Stimulated activated CD8-positive, alpha-beta memory T cell treated with anti-CD3 and anti-CD28 coated beads, Interleukin-15, amount 100 ng/mL, for 1 hour (primary cell): Measurements from ENCODE around the gene MTG2.

Experiments used
- DNase-seq: peaks from one replicate; pipeline ENCODE4 v3.0.0-alpha.2; 2020; ENCODE audit warnings: low read depth

Gene MTG2

GRCh38 chr20:62162765-62163484 lies 19.9 kb upstream of the MTG2 start:
- no peak for DNase-seq

DNA sequence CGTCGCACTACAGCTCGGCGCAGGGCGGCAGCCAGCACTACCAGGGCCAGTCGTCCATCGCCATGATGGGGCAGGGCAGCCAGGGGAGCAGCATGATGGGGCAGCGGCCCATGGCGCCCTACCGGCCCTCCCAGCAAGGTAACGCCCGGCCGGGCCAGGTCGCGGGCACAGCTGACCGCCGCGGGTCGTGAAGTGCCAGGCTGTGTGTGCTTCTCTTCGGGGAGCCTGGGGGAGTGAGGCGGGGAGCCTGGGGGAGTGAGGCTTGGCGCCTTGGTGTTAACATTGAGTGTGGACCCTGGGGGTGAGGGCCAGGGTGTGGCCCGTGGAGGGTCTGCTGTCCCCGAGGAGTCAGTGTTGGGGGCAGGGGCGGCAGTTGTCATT lies 19.4 kb upstream of the MTG2 start:
- DNase-seq, result no peak

GRCh38 chr20:62163986-62164762 lies 18.7 kb upstream of the MTG2 start:
- DNase-seq, result no peak

DNA sequence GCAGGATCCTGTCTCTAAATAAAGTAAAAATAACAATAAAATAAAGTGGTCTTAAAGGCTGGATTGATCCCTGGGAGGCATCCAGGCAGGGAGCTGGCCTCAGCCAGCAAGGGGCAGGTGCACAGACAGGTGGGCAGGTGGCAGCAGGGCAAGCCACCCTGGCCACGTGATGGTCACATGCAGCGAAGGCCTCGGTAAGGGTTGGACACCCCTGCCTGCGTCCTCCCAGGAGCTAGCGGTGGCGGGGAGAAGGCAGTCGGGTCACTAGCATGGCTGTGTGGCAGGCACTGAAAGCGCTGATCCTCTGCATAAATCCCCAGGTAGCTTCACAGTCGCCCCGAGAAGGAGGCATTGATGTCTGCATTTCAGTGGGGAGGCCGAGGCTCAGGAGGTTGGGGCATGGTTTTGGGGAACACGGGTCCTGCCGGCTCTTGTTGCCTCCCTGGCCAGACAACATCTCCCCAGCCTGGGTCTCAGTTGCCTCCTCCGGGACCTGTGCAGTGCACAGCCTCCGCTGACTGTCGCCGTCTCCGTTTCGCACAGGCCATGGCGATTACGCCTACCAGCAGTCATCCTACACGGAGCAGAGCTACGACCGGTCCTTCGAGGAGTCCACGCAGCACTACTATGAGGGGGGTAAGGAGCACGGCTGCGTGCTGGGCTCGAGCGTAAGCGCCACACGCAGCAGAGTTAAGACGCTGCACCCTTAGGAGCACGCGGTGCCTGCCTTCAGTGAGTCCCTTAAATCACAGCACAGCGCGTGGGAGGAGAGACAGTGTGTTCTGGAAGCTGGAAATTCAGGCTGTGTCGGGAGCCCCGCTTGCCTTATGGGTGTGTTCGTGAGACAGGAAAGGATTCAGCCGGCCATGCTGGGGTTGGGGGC lies 17.7 kb upstream of the MTG2 start:
- DNase-seq, result no peak

DNA sequence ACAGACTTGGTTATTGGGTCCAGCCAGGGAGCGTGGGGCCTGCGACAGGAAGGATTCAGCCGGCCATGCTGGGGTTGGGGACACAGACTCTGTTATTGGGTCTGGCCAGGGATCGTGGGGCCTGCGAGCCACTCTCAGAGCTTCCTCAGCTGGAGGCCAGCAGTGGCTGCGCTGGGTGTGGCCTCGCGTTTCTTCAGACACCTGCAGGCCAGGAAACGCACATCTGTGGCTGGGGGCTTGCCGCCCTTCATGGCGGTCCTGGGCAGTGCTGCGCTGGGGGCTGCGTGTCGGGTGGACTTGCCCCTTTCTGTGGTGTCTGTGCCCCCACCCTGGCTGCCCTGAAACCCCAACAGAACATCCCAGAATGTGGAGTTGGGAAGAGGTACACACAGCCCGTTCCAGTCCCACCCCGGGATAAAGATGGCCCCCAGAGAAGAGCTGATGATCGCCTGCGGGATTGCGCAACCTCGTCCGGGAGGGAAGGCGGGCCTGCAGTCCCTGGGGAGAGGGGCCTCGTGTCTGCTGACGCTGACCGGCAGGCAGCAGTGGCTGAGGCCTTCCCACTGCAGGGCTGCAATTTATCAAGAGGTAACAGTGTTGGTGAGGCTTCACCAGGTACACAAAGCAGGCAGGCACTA lies 16.9 kb upstream of the MTG2 start:
- no peak for DNase-seq

GRCh38 chr20:62167474-62167873 lies 15.4 kb upstream of the MTG2 start:
- DNase-seq, result no peak

GRCh38 chr20:62168061-62168460 lies 14.8 kb upstream of the MTG2 start:
- DNase-seq, result no peak

DNA sequence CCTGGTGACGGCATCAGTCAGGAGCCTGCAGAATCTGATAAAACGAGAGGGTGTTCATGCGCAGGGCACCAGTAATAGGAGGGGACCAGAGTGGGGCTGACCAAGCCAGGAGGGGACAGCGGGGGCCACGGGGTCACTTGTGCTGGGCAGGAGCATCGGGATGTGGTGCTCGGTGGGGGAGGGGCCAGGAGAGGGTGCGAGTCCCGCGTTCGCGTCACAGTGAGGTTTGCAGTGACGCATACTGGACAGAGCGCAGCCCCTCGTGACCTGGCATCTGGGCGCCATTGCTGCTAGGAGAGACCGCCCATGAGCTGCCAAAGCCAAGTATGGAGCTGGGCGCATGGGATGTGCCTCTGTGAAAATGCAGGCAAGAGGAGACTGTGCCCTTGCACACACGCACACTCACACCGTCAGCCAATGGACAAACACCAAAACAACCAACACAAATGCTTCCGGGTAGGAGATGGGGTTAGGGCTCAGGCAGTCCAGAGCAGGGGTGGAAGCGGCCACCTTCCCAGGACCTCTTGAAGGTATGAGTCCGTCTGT lies 13.9 kb upstream of the MTG2 start:
- no peak for DNase-seq

DNA sequence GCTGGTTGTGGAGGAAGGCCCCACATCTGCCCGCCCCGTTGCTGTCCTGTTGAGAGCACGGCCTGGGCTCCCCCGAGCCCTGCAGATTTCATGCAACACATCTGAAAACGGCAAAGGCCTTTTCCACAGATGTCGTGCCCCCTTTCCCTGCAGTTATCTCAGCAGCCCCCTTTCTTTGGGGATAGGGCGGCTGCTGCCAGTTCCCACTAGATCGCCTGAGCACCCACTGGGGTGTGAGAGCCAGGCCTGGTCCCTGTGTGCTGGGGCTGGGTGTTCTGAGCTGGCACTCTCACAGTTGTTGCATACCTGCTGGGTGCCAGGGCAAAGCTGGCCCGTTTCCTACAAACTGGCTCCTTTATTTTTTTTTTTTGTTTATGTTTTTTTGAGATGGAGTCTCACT lies 12.3 kb upstream of the MTG2 start:
- no peak for DNase-seq

DNA sequence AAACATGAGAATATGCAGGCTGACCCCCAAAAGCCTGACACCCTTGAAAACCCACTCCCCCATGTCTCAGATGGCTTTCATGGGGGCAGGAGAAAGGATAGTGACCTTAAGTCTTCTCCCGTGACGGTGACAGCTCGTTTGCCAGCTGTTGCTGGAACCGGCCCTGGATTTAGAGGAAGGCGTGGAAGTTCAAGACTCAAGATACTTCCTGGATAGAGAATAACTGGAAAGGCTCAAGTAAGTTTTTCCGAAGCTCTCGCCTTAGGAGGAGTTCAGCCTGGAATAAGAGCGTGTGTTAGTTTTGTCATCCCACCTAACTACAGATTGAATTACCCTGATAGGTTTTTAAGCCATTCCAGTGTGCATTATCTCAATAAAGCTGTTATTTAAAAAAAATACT lies 11.6 kb upstream of the MTG2 start:
- no peak for DNase-seq

GRCh38 chr20:62172666-62173065 lies 10.2 kb upstream of the MTG2 start:
- no peak for DNase-seq

GRCh38 chr20:62174021-62174804 lies 8.6 kb upstream of the MTG2 start:
- DNase-seq, result no peak

DNA sequence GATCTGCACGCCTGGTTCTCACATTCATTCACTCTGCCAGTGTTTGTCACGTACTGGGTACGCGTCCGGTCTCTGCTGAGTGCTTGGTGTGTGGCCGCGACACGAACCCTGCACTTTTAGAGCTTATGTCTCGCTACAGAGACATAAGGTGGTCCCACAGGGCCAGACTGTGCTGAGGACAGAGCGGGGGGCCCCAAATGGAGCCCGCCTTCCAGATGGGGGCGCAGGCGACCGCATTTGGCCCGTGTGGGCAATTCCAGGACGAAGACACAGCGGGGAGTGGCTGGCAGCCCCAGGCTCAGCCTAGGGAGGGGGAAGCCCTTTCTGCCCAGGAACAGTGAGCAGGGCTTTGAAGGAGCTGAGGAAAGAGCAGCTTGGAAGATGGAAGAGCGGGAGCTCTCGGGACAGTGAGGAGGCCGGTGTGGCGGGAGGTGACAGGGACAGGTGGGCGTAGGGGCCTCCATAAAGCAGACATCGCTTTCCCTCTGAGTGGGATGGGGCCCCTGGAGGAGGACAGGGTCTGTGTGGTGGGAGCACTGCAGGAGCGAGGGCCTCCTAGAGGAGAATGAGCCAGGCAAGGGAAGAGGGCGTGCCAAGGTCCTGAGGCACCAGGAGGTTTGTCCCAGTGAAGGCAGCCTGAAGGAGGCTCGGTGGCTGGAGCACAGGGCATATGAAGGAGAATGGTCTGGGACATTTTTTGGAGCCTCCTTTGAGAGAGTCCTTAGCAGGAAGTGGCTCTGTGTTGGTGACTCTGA lies 7.8 kb upstream of the MTG2 start:
- DNase-seq, result no peak

GRCh38 chr20:62175711-62176110 lies 7.1 kb upstream of the MTG2 start:
- DNase-seq, result no peak

DNA sequence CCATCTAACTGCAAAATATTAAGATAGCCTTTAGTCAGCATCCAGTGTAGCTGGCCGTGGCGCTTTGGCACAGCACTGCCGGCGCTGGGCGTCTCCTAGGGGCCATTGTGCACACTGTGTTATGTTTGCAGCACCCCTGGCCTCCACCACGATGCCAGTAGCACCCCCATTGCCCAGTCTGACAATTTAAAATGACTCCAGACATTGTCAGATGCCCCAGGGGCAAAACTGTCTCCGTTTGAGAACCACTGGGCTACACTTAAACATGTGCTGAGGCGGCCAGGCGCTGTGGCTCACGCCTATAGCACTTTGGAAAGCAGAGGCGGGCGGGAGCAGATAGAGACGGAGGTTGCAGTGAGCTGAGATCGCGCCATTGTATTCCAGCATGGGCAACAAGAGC lies 6.0 kb upstream of the MTG2 start:
- DNase-seq, result no peak

GRCh38 chr20:62177307-62177706 lies 5.5 kb upstream of the MTG2 start:
- DNase-seq, result no peak

DNA sequence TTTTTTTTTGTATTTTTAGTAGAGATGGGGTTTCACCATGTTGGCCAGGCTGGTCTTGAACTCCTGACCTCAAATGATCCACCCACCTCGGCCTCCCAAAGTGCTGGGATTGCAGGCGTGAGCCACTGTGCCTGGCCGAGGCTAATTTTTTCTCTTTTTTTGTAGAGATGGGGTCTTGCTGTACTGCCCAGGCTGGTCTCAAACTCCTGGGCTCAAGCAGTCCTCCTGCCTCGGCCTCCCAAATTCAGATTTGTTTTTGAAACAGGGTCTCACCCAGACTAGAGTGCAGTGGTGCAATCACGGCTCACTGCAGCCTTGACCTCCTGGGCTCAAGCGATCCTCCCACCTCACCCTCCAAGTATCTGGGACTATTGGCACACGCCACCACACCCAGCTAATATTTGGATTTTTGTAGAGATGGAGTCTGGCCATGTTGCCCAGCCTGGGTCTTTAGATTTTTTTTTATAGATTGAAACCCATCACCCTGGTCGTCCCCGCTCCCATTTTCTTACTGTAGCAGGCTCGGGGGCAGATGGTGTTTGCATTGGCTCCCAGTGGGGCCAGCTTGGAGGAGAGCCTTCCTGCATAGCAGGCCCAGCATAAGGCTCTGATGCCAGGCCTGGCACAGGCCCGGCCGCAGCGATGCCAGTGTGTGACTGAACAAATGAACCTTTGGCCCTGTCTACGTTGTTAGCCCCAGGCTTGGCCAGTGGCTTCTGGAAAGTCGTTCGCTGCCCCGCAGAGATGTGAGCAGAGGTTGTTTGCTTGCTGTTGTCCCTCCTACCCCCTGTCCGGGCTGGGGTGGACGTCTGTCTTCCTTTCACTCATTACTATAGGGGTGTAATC lies 4.3 kb upstream of the MTG2 start:
- DNase-seq, result no peak

- no peak for DNase-seq
These were observed 3.7 kb upstream of the MTG2 start for GRCh38 chr20:62179162-62179504.

DNA sequence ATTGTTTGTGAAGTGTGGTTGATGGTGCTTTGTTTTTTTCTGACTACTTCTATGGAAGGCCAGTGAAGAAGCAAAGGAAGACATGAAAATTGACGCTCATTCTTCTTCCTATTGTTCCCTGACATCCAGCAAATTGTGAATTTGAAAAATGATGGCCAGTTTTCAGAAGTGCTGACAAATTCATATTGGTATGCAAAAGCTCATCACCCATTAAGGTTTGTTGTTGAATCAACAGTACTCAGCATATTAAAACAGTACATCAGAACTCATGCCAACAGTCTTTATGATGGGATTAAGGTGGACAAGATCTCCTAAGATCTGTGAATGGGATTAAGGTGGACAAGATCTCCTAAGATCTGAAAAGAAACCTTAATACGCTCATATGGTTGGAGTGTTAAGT lies 1.0 kb upstream of the MTG2 start:
- DNase-seq, result no peak
